ENCODE results near the gene HIP1R.

- TF ChIP-seq CTCF (IDR thresholded peaks at IDR 0.05) (peak; percentile 15 to 58 (median 28)), POLR2A (IDR thresholded peaks at IDR 0.05) (no peak), EP300 (IDR thresholded peaks at IDR 0.05) (no peak)
These were observed 30.3 kb downstream of the HIP1R start for GRCh38 chr12:122865268-122866231.

Measured in upper lobe of left lung (tissue), 4 donors.